ENCODE measurements around the gene TTC39C.

Gene TTC39C

GRCh38 chr18:24089515-24090337 is 75.2 kb downstream of the TTC39C start:
- DNase-seq: no peak

GRCh38 chr18:24090876-24091275 is 76.3 kb downstream of the TTC39C start:
- DNase-seq: no peak

GRCh38 chr18:24094561-24094960 is 80.0 kb downstream of the TTC39C start:
- DNase-seq: no peak

GRCh38 chr18:24095976-24096375 is 81.4 kb downstream of the TTC39C start:
- DNase-seq: no peak

- DNase-seq: no peak
Measured at GRCh38 chr18:24103320-24104021, 88.9 kb downstream of the TTC39C start.

GRCh38 chr18:24104486-24104885 is 89.9 kb downstream of the TTC39C start:
- no peak for DNase-seq

- DNase-seq: no peak
Measured at GRCh38 chr18:24108641-24109040, 94.1 kb downstream of the TTC39C start.

- no peak for DNase-seq
Measured at GRCh38 chr18:24111936-24112335, 97.4 kb downstream of the TTC39C start.

- no peak for DNase-seq
Measured at GRCh38 chr18:24112464-24112863, 97.9 kb downstream of the TTC39C start.

- no peak for DNase-seq
Measured at GRCh38 chr18:24112874-24113615, 98.5 kb downstream of the TTC39C start.

- DNase-seq: no peak
Measured at GRCh38 chr18:24114924-24115549, 100.5 kb downstream of the TTC39C start.

- no peak for DNase-seq
Measured at GRCh38 chr18:24115628-24116027, 101.1 kb downstream of the TTC39C start.

GRCh38 chr18:24118750-24119577 is 104.4 kb downstream of the TTC39C start:
- DNase-seq: peak; percentile 6

- DNase-seq: no peak
Measured at GRCh38 chr18:24120676-24121075, 106.1 kb downstream of the TTC39C start.

GRCh38 chr18:24121625-24122024 is 107.1 kb downstream of the TTC39C start:
- DNase-seq: no peak

- DNase-seq: no peak
Measured at GRCh38 chr18:24126155-24126961, 111.8 kb downstream of the TTC39C start.

- no peak for DNase-seq
Measured at GRCh38 chr18:24127735-24128134, 113.2 kb downstream of the TTC39C start.

- no peak for DNase-seq
Measured at GRCh38 chr18:24128700-24129099, 114.1 kb downstream of the TTC39C start.

- no peak for DNase-seq
Measured at GRCh38 chr18:24130494-24130893, 115.9 kb downstream of the TTC39C start.

GRCh38 chr18:24136967-24137373 is 122.4 kb downstream of the TTC39C start:
- DNase-seq: no peak

GRCh38 chr18:24138409-24138788 is 123.8 kb downstream of the TTC39C start:
- DNase-seq: no peak

Data from GOT3 (cell line).